DOHH2 (cell line): ENCODE results near the gene TRIM66.

Source experiments
- EZH2phosphoT487 ChIP-seq: fragments of 200-600 bp; sonication (generic); IDR thresholded peaks from 2 replicates; pipeline ENCODE4 v1.6.1; 2017; ENCODE audit warnings: borderline replicate concordance, mild to moderate bottlenecking, antibody characterized with exemption, low read length, moderate library complexity, mixed read lengths
- TF ChIP-seq, protein P1 (sequence below): fragments of 200-600 bp; sonication (generic); IDR thresholded peaks from one replicate; pipeline ENCODE4 v1.5.1; 2014; ENCODE audit warnings: antibody characterized with exemption, mild to moderate bottlenecking, low read depth, low read length; ENCODE audit not compliant: poor library complexity, severe bottlenecking

DNA sequence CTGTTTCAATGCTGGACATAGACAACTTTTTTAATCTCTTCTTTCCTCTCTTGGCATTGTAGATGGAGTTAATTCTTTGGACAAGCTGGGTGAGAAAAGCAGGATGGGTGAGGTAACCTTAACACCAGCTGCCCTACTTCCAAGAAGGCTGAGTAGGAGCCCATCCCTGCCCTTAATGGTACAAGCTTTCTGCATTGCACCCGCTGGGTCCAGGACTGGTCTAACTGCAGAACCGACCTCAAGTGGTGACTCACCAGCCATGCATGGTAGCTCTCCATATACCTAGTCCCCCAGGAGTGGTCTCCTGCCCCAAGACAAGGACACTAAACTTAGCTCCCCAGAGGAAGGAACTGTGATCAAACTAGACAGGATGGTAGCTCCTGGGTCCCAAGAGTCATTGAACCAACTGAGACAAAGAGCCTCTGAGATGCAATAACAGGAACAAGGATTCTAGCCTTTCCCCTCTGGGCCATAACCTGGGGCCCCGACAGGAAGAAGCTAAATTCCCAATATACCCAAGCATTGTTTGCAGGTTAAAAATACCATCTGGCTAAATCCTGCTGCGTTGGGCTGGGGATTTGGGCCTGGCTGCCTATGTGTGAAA is 32.3 kb upstream of the TRIM66 start:
- TF ChIP-seq, protein P1, sequence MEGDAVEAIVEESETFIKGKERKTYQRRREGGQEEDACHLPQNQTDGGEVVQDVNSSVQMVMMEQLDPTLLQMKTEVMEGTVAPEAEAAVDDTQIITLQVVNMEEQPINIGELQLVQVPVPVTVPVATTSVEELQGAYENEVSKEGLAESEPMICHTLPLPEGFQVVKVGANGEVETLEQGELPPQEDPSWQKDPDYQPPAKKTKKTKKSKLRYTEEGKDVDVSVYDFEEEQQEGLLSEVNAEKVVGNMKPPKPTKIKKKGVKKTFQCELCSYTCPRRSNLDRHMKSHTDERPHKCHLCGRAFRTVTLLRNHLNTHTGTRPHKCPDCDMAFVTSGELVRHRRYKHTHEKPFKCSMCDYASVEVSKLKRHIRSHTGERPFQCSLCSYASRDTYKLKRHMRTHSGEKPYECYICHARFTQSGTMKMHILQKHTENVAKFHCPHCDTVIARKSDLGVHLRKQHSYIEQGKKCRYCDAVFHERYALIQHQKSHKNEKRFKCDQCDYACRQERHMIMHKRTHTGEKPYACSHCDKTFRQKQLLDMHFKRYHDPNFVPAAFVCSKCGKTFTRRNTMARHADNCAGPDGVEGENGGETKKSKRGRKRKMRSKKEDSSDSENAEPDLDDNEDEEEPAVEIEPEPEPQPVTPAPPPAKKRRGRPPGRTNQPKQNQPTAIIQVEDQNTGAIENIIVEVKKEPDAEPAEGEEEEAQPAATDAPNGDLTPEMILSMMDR: no peak
- TF ChIP-seq EZH2phosphoT487: no peak
